AG08395 (cell line): ENCODE data around the gene PID1.
"Not testable (repeated sequence)": the region's sequence is repeated elsewhere in the genome, so short reads cannot be mapped to it uniquely, and the experiment has no call there.

ENCODE experiments used
- DNase-seq: peaks from one replicate; pipeline ENCODE4 v3.0.0; 2012; ENCODE audit warnings: mixed read lengths, low spot score

Gene PID1

DNA sequence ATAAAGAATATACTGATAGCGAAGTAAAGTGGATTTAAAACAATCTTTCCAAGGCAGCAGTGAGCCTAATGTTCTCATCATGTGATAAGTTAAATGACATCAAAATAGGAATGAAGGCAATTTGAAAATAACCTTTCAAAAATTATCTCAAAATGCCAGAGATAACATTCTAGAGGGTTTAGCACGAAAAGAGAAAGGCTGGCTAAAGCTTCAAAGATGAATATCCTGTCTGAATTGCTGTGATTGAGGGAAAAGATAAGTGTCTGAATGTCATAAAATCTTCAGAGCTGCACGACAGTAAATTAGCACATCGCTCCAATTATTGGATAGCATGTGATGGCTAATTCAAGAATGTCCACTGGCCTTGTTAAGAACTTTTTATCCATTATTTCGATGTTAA, 159.3 kb downstream of the PID1 start:
- no peak for DNase-seq

DNA sequence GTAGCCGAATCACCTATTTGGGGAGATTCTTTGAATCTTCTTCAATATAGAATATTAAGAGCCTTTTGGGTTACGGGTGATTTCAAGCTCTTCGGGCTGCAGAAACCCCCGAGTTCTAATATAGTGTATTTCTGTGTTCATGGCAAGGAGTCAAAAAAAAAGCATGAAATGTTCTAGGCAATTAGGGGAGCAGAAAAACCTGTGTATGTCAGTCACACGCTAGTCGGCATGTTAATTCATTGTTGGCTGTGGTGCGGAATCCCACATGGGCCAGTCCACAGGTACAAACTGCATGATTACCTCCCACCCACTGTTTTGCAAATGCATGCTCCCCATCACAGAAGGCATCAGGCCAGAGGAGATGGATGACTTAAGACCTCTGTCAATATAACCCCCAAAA, 161.9 kb downstream of the PID1 start:
- no peak for DNase-seq

DNA sequence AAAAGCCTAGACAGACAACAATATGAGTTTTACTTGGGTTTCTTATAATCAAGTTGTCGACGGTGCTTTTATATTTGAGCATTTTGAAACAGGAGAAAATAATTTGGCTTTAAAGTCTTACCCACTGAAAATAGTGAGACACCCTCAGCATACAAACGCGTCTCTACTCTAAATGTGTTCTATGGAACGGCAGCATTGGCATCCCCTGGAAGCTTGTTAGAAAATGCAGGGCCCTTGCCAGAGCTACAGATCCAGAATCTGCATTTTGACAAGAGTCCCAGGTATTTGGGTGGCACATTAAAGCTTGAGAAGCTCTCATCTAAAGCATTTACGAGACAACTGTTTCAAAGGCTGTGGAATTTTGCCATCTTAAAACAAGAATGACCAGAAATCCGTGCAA, 163.5 kb downstream of the PID1 start:
- DNase-seq: no peak

DNA sequence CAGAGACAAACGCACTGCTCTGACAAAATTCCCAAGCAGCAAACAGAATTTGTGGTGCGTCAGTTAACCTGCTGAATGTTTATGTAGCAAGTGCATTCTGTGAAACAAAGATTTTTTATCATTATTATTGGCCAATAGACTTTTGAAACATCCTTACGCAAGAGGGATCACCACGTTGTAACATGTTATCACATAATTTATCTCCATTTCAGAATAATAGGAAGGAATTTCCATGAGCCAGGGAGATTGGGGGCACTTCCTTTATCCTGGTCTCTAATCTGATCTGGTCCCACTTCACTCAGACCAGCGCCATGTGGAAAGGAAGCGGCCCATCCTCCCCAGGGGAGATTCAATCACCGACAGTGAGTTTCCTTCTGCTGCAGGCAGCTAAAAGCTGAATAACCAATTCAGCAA, 166.1 kb downstream of the PID1 start:
- no peak for DNase-seq

DNA sequence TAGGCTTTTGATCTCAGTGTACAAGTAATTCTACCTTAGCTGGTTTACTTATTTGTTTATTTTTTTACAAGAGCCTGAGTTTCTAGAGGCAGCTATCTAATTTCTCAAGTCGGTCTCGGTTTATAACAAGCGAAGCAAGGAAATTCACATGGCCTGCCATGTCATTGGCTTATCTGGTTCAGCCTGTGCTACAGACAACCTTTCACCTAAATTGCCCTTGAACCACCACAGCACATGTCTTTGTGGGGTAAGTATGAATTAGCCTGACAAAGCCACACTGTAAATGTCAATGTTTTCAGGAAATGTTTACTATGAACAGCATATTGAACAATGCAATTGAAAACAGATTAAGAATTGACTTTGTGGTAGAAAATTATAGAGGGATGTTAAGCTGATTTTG, 167.1 kb downstream of the PID1 start:
- no peak for DNase-seq

DNA sequence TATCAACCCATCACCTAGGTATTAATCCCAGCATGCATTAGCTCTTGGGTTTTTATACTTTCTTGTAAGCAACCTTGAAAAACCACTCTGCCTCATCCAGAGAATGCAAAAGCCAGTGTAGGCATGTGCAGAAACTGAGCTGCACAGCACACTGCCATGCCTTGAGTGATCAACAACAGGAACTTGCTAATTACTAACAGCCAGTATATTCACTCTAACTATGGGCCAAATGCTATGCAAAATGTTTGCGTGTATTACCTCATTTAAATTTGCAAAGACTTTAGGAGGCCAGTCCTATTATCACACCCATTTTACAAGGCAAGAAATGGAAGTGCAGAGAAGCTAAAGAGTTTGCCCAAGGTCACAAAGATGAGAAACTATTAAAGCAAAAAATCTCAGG, 169.8 kb downstream of the PID1 start:
- DNase-seq: no peak

DNA sequence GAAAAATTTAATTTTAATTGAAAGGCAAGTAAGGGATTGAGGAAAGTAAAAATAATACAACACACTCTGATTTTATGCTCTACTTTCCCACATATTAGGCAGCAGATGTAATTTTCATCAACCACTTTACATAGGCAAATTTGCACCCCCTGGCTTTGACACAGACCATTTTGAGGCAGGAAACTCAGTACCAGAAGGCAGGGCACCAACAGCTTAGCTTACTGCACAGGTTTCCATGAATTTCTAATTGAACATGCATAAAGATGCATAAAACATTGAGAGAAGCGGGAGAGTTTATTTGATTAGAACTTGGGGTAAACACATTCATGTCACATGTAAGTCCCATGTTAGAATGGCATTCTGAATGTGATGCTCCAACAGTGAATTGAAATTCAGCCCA, 171.9 kb downstream of the PID1 start:
- no peak for DNase-seq

DNA sequence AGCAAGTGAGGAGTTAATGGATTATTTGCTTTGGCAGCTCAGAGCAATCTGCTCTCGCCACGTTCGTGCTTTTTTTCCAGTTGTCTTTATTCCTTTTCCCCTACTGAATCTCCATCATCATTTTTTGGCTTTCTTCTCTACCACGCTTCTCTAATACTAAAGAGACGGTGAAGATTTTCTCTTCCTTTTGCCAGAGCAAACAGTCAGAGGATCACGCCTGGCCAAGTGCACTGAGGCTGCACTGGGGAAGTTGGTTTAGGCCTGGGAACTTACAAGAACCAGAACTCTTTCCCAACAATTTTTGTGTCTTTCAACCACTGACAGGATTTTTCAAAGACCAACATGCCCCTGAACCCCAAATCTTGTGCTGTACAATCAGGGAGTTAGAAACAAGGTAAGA, 172.3 kb downstream of the PID1 start:
- no peak for DNase-seq

DNA sequence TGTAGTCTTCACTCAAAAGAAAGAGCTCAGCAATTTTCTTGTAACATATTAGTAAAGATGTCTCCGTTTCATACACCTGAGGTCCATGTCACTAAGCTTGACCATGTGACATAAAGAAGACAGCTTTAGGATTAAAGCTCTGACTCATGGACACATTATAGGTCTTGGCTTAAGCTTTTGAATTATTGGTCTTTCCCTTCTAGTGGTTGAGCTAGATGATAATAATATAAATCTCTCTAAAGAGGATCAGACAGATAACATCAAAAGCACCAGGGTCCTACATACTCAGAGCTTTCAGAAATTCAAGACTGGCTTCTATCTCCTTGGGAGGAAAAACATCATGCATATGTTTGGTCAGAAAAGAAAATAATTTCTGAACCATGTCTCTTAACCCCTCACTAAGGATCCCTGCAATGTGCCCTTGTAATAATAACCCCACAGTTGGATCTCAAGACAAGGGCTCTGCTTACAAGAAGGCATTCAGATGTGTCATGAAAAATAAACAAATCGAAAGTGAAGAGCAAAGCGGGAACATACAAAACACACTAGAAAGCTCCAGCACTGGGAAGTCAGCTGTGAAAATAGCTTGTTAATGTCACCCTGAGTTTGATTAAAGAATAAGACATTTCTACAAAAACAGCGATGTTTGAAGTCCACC, 174.5 kb downstream of the PID1 start:
- DNase-seq: no peak

DNA sequence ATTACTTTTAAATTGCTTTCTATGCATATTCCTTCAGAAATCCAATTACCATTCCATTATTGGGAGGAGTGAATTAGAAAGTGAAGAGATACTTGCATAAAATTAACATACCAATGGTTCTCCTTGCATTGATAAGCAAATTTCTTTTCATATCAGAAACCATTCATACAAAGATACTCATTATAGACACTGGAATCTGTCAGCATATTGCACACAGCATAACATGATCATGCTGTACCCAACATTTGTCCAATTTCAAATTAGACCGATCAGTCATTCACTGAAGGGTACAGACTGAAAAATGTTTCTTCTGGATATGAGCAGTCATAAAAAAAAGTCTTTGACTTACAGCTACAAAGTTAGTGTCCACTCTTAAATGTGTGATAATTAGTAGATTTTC, 175.6 kb downstream of the PID1 start:
- DNase-seq: no peak

DNA sequence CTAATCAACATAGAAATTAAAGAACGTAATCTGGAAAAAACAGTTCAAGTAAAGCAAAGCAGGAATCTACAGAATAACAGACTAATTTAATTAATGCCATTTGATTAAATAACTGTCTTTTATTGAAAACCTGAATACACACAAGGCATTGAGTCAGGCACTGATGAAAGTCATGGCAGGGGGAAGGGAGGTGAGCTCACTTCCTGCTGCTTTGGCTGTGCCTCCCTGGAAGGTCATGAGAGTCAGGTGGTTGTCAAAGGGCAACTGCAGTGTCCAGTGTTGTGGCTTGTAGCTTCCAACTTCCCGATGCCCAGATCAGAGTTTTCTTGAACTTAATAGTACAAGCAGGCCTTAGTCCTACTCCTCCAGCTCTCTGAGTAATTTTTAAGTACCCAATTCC, 180.9 kb downstream of the PID1 start:
- DNase-seq: no peak

DNA sequence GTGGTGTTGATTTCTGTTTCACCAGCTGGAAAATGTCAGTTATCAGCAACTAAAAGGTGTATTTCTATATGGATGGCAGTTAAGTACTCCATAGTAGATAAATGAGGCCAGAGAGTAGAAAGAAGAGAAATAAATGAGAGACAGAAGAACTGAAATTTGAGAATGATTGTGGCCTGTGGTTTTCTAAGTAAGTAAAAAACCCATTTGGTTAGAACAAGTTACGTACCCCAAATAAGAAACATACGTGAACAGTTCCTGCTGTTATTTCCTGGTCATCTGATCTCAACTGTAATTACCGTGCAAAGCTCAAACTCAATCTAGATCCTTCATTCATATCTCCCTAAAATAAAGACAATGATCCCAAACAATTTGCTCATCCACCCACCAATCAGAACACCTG, 181.3 kb downstream of the PID1 start:
- DNase-seq: no peak

DNA sequence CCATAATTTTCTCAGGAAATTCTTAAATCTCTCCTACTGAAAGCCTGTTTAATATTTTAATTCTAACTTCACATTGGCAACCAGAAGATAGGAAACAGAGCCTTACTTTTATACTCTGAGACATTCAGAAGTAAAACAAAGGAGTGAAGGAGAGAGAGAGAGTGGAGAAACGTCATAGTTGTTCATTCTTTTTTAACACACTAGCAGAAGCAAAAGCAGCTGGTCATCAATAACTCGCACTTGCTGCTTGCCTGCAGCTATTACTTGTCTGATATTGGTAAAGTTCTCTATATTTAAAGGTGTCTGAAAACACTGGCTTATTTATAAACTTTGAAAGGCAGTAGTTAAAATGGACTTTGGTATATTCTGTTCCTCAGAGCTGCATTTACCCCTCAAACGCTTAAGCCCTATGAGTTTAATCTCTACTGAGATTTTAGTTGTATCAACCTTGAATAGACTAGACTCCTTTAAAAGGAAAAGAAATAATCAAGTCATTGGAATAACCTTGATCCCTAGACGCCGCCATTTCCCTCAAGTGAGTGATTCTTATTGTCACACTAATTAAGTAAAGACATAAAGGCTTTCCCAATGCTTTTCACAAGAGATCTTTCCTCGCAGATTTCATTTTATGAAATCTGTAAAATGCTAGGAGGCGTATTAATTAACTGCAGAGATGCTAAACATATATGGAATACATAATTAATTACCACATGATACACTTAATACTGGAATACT, 182.0 kb downstream of the PID1 start:
- no peak for DNase-seq

DNA sequence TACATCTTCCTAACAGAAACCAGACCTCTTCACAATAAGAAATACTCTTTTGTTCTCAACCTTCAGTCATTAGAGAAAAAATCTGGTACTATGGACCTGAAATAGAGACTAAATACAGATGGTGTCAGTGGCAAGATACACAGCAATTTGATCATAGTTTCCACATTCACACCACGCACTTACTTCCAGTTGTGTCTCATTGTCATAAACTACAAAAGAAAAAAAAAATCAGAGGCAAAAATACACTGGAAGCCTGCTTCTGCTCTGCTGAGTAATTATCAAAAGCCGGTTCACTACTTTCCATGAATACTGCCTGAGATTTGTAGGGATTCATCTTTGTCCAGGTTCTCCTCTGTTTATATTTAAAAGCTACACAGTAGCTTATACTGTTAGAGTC, 182.6 kb downstream of the PID1 start:
- no peak for DNase-seq

DNA sequence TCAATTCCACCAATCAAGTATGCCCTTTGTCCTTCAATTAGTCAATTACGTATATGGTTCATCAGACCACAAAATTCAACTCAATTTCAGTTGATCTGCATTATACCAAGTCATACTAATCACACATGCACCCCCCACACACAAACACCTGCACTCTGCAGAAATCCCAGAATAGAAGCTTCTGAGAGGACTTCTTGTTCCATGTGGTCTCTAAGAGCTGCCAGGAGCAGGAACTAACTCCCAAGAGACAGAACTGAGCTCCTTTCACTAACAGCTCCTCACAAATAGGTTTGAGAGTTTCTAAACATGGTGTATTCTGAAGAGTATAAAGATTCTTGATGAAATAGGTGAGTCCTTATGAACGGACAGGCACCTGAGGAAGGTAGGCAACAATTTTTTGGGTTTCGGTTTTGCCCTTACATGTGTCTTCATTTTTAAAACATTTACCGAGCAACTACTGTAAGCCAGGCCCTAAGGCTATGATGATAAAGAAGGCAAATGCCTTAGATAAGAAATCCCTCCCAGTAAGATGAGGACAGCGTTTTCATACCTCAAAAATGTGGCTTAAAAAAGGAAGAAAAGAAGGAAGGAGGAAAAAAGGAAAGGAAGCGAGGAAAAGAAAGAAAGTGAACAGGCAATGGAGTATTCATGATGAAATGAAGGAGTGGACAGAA, 183.1 kb downstream of the PID1 start:
- DNase-seq: no peak

DNA sequence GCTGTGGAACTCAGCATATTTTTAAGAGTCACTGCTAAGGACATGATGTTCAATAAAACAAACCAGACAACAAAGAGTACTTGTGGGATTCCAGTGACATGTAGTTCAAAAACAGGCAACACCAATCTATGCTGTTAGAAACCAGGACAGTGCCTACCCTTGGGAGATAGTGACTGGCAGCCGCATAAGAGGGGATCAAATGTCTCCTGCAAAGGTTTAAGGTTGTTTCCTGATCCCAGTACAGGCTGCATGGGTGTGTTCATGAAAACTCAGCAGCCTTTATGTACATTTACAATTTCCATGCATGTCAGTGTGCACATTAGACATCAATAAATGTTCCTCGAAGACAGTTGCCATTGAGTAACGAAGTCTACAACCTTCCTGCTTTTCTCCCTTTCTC, 183.8 kb downstream of the PID1 start:
- DNase-seq: no peak

DNA sequence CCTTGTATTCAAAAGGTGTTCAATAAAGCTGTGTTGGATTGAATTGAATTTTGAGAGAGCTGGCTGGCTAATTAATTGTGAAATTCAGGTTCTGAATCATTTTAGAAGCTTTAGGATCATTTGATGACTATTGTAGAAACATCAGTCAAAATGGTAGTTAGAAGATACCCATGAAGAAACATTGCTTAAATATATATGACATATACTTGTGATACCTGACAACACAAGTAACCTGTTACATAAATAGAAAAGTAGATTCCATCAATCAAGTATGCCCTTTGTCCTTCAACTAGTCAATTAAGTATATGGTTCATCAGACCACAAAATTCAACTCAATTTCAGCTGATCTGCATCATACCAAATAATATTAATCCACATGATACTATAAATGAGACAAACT, 185.6 kb downstream of the PID1 start:
- DNase-seq: no peak

DNA sequence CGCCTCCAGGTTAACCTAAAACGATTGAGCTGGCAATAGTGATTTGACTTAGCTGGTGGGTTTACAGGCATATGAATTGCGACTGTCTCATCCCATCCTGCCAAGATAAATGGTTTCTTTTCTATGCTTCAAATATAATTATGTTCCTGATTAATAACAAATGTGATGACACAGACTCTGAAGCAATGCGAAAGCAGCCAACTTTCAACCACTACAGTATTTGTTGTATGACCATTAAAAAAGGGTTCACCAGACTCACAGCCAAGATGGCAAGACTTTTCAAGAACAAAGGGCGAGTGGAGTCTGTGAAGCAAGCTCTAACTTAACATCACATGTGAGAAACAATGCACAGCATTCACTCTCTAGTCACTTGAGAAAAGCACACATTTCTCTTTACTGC, 186.6 kb downstream of the PID1 start:
- peak; percentile 31 for DNase-seq

DNA sequence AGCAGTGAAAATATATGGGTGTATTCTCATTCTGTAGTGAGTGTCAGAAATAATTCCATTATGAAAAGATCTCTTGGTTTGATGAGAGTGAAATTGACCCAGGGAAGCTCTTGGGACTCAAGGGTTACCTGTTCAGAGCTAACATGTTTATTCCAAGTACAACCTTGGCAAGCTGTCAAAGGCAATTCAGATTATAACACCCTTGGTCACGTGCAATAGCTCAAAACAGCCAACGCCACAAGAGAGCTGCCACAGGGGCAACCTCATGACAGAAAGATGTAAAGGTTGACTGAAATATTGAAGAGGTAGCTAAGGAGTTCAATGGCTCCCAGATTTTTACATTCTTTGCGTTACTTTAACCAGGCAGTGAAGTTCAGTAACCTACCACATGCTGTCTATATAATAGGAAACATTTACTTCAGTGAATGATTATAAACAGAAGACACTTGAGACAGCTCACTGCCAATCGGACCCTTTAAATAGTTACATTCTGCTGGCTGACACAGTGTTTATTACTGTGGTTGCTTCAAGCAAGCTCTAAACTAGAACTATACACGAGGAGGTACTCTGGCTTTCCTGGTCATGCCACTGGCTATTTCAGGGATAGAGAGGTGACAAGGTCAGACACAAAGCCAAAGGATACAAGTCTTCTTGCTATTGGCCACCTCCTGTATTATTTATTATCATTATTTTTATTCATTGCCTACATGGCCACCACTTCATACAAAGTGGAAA, 187.3 kb downstream of the PID1 start:
- DNase-seq: no peak

DNA sequence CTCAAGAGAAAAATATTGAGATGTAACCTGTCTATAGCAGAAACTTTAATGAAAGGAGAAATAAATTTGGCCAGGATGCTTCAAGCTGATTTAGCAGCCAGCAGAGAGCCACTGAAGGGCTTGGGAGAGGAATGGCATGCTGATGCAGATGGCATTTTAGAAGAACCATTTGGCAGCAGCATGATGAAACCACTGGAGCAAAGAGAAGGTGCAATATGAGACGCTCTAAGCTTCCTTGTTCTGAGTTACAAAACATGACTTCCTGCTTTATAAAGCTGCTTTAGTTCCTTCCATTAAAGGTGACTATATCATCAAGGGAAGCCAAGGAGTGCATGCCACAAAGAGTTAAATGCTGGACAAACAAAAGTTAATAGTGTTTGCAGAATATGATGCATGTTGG, 189.7 kb downstream of the PID1 start:
- no peak for DNase-seq

DNA sequence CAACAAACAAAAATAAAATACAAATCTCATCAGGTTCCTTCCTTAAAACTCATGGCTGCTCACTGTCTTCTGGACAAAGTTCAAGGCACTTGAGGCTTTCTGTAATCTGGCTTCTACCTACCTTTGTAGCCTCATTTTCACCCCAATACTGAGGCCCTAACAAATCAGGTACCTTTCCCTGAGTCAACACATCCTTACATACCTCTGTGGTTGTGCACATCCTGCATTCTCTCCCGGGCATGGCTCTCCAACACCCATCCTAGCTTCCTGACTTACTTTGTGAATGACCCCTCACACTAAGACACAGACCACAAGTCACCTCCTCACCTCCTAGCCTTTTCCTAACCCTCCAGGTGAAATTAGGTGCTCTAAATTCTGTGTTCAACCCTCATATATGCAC, 190.9 kb downstream of the PID1 start:
- no peak for DNase-seq

DNA sequence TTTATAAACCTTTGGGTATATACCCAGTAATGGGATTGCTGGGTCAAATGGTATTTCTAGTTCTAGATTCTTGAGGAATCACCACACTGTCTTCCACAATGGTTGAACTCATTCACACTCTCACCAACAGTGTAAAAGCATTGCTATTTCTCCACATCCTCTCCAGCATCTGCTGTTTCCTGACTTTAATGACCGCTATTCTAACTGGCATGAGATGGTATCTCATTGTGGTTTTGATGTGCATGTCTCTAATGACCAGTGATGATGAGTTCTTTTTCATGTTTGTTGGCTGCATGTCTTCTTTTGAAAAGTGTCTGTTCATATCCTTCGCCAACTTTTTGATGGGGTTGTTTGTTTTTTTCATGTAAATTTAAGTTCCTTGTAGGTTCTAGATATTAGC, 194.2 kb downstream of the PID1 start:
- DNase-seq: not testable (repeated sequence)

DNA sequence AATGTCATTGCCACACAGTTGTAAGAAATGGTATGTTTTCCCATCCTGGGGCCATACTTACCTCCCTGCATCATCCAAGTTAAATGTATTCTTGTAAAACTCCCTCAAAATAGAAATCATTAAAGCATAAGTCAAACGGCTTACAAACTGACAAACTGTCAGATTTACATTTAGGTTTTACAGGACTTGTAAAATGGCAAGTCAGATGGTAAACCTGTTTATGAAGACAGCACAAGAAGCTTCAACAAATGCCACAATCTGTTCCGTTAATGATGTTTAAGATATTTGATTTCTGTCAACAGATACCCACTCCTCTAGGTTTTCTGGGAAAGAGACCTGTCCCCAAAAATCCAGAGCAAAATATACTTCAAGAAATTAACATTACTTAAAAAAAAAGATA, 197.2 kb downstream of the PID1 start:
- no peak for DNase-seq
